K562 (cell line): ENCODE measurements around the gene ZDHHC17. TPM values are rescaled to one million over a fixed set of nuclear protein-coding genes. Genes with fewer than 3 reads are reported as not detected.
A peak's percentile ranks its signal among the peaks of the same experiment; 100 is the strongest.

Experiments
- ARHGAP35 ChIP-seq: fragments of 450-650 bp; IDR thresholded peaks from 2 replicates; pipeline ENCODE4 v1.6.1; 2018; ENCODE audit not compliant: partially characterized antibody
- ARID1B ChIP-seq: fragments of 450-650 bp; IDR thresholded peaks from 2 replicates; pipeline ENCODE4 v1.6.1; 2016; ENCODE audit warnings: antibody characterized with exemption, mild to moderate bottlenecking, inconsistent platforms
- FOXP4 ChIP-seq: sonication (generic); formaldehyde crosslinking; IDR thresholded peaks from 2 replicates; pipeline ENCODE4 v1.8.0; 2022; ENCODE audit warnings: mild to moderate bottlenecking, missing genetic modification reagents, borderline replicate concordance
- GABPA ChIP-seq: fragments of 200-800 bp; sonication (Bioruptor generic); conservative IDR thresholded peaks from 2 replicates; pipeline ENCODE4 v1.6.1; 2016; ENCODE audit warnings: low read depth, missing genetic modification characterization, missing compliant biosample characterization
- MECOM ChIP-seq: fragments of 250-450 bp; sonication (Bioruptor Pico); IDR thresholded peaks from 2 replicates; pipeline ENCODE4 v1.8.0; 2022; ENCODE audit warnings: inconsistent platforms
- MTA3 ChIP-seq: fragments of 450-650 bp; formaldehyde crosslinking; IDR thresholded peaks from 2 replicates; pipeline ENCODE4 v1.6.1; 2017; ENCODE audit warnings: mild to moderate bottlenecking, borderline replicate concordance
- ZNF239 ChIP-seq: fragments of 250-450 bp; sonication (Bioruptor Pico); IDR thresholded peaks from 2 replicates; pipeline ENCODE4 v1.4.0; 2020; ENCODE audit warnings: mild to moderate bottlenecking
- ZNF445 ChIP-seq: fragments of 250-450 bp; sonication (Bioruptor Pico); IDR thresholded peaks from 2 replicates; pipeline ENCODE4 v1.4.0; 2020; ENCODE audit warnings: low read depth, mild to moderate bottlenecking, moderate library complexity
- ZNF507 ChIP-seq: conservative IDR thresholded peaks from 2 replicates; pipeline ENCODE4 v1.6.1; 2017; ENCODE audit warnings: missing genetic modification characterization, missing compliant biosample characterization
- ZNF592 ChIP-seq: fragments of 450-650 bp; IDR thresholded peaks from 2 replicates; pipeline ENCODE4 v1.6.1; 2017; ENCODE audit warnings: antibody characterized with exemption, mild to moderate bottlenecking
- polyA plus RNA-seq, 8 experiments: library from polyadenylated mRNA; depleted of rRNA in 4 of 8; stranded (reverse) in 5 of 8; unstranded in 3 of 8; fragments of >200 nt; fragmentation: Nextera tagmentation in 2 of 8; fragmentation: Illumina TruSeq in 1 of 8; extraction: Ambion mirVana in 2 of 8; extraction: Trizol in 1 of 8; gene quantifications; 2 replicates each; pipeline versions ENCODE4 v1.2.1 to v1.2.3, GENCODE V29; 2011 to 2014; ENCODE audit warnings: inconsistent platforms in 1 of 8, missing spikeins in 1 of 8
- total RNA-seq, 7 experiments: library from RNA; depleted of rRNA in 6 of 7; stranded (reverse); fragments of >200 nt in 6 of 7; fragmentation: Illumina TruSeq in 2 of 7; extraction: Trizol in 2 of 7; gene quantifications; 2 replicates each; pipeline versions ENCODE4 v1.2.1 to v1.2.3, GENCODE V29; 2011 to 2021; ENCODE audit warnings: low replicate concordance in 1 of 7
- TF ChIP-seq, protein P1 (sequence below): fragments of 250-450 bp; sonication (Bioruptor Pico); IDR thresholded peaks from 2 replicates; pipeline ENCODE4 v1.5.0; 2021; ENCODE audit warnings: mild to moderate bottlenecking, borderline replicate concordance
- TF ChIP-seq, protein P2 (sequence below): fragments of 450-650 bp; IDR thresholded peaks from 2 replicates; pipeline ENCODE4 v1.6.1; 2016; ENCODE audit warnings: low read depth, mild to moderate bottlenecking, moderate library complexity
- TF ChIP-seq, protein P3 (sequence below): fragments of 450-650 bp; conservative IDR thresholded peaks from 2 replicates; pipeline ENCODE4 v1.6.1; 2016; ENCODE audit warnings: missing genetic modification characterization, low read depth, mild to moderate bottlenecking, control low read depth, missing compliant biosample characterization

Gene ZDHHC17
- total and polyA plus RNA-seq, 9 of the 15 experiments (the other 6 are each of a cell fraction or from before 2014, with no cell fraction given) = 6.7 to 66.0 (median 27.5) TPM

DNA sequence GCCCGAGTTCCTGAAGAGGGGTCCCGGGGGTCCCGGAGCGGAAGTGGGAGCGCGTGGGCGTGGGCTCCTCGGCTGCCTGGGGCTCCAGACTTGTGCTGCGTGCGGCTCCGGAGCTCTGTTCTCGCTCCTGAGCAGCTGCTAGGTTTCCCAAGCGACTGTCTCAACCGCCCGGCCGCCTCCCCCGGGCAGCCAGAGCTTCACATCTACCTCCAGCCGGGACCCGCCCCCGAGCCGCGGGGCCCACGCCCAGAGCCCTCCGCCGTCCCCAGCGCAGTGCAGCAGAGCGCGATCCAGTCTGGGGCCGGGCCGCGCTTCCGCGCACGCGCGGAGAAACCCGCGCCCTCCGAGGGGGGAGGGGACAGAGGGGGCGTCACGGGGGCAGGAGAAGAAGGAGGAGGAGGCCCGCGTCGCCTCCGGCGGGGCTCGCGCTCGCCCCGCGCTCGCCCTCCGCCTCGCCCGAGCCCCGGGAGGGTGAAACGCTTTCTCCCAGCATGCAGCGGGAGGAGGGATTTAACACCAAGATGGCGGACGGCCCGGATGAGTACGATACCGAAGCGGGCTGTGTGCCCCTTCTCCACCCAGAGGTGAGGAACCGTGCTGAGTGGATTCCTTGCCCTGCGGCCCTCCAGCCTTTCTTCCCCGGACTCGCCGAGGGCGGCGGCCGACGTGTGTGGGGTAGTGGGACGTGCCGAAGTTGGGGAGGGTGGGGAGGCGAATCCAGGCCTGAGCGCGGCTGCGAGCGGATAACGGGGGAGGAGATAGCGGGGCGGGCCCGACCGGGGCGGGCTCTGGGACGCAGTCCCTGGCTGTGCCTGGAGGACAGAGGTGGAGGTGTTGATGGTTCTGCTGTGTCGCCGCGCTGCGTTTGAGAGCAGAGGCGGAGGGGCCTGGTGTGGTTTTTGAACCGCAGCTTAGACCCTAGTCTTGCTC lies at the start of gene ZDHHC17 (continued):
- TF ChIP-seq MECOM (CRISPR knock-in tag) = no peak
- TF ChIP-seq ARHGAP35 = no peak
- no peak for TF ChIP-seq ZNF507 (tag)
- peak; percentile 46; the same call in 1 of the 2 replicates for TF ChIP-seq ARID1B
- TF ChIP-seq, protein P1, sequence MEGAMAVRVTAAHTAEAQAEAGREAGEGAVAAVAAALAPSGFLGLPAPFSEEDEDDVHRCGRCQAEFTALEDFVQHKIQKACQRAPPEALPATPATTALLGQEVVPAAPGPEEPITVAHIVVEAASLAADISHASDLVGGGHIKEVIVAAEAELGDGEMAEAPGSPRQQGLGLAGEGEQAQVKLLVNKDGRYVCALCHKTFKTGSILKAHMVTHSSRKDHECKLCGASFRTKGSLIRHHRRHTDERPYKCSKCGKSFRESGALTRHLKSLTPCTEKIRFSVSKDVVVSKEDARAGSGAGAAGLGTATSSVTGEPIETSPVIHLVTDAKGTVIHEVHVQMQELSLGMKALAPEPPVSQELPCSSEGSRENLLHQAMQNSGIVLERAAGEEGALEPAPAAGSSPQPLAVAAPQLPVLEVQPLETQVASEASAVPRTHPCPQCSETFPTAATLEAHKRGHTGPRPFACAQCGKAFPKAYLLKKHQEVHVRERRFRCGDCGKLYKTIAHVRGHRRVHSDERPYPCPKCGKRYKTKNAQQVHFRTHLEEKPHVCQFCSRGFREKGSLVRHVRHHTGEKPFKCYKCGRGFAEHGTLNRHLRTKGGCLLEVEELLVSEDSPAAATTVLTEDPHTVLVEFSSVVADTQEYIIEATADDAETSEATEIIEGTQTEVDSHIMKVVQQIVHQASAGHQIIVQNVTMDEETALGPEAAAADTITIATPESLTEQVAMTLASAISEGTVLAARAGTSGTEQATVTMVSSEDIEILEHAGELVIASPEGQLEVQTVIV (CRISPR knock-in tag) = no peak
- TF ChIP-seq MTA3 = peak; percentile 43; the same call in 1 of the 2 replicates
- TF ChIP-seq GABPA = peak; percentile 16; the same call in 1 of the 2 replicates
- TF ChIP-seq ZNF592 = no peak
- no peak for TF ChIP-seq ZNF239 (CRISPR knock-in tag)
- TF ChIP-seq, protein P2, sequence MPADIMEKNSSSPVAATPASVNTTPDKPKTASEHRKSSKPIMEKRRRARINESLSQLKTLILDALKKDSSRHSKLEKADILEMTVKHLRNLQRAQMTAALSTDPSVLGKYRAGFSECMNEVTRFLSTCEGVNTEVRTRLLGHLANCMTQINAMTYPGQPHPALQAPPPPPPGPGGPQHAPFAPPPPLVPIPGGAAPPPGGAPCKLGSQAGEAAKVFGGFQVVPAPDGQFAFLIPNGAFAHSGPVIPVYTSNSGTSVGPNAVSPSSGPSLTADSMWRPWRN = peak; percentile 41; the same call in 1 of the 2 replicates
- no peak for TF ChIP-seq ZNF445 (CRISPR knock-in tag)
- TF ChIP-seq, protein P3, sequence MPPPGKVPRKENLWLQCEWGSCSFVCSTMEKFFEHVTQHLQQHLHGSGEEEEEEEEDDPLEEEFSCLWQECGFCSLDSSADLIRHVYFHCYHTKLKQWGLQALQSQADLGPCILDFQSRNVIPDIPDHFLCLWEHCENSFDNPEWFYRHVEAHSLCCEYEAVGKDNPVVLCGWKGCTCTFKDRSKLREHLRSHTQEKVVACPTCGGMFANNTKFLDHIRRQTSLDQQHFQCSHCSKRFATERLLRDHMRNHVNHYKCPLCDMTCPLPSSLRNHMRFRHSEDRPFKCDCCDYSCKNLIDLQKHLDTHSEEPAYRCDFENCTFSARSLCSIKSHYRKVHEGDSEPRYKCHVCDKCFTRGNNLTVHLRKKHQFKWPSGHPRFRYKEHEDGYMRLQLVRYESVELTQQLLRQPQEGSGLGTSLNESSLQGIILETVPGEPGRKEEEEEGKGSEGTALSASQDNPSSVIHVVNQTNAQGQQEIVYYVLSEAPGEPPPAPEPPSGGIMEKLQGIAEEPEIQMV (tag) = no peak
- 0 out of 2 replicates have a peak, but pooled peaks have one; percentile 45 for TF ChIP-seq FOXP4 (CRISPR knock-in tag)
